Measurements from ENCODE around the gene CDK5RAP3.

The CDK5RAP3 gene

DNA sequence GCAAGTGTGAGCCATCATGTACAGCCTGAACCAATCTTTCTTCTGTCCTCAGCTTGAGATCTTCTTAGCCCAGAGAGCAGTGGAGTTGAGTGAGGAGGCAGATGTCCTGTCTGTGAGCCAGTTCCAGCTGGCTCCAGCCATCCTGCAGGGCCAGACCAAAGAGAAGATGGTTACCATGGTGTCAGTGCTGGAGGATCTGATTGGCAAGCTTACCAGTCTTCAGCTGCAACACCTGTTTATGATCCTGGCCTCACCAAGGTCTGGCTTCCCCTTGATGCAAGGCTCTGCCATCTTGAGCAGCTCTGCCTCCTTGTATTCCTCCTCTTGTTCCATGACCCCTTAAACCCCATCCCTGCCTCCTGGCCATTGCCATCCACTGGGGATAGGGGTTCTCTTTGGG, 9.6 kb downstream of the CDK5RAP3 start:
- H2AFZ ChIP-seq (ENCODE audit: insufficient read depth, low read length, poor library complexity), result no peak overlapping the region
- H3K79me1 ChIP-seq (ENCODE audit: low read length), result no peaks in the 10 kb centered on the region
- DNase-seq, result no peak
- no peak overlapping the region for H2BK12ac ChIP-seq (ENCODE audit: low read length)
- no peak overlapping the region for H3K4ac ChIP-seq (ENCODE audit: low read depth, low read length)
- no peak overlapping the region for H4K8ac ChIP-seq (ENCODE audit: low read depth, low read length)
- no peak overlapping the region for H4K91ac ChIP-seq (ENCODE audit: low read depth, low read length)
- H3K9ac ChIP-seq (ENCODE audit: low read length), result no peak overlapping the region
- H3K9me3 ChIP-seq (ENCODE audit: insufficient read depth, low read depth, low read length), result peaks cover 4% of the 10 kb centered on the region
- H2BK5ac ChIP-seq (ENCODE audit: low read depth, low read length, poor library complexity), result no peak overlapping the region
- no peak overlapping the region for H3K27ac ChIP-seq (ENCODE audit: low read depth, low read length)
- H2BK120ac ChIP-seq (ENCODE audit: insufficient read depth, low read length, poor library complexity), result no peak overlapping the region
- H4K12ac ChIP-seq (ENCODE audit: low read depth, low read length), result no peak overlapping the region
- no peak overlapping the region for H3K23ac ChIP-seq (ENCODE audit: low read length)
- H3K4me2 ChIP-seq (ENCODE audit: low read length), result no peak overlapping the region
- peaks cover 52 to 61% of the 10 kb centered on the region in 2 experiments for H3K36me3 ChIP-seq (ENCODE audit: control insufficient read depth in 1 of 2, insufficient read depth in 2 of 2, low read length in 2 of 2)
- H3K79me2 ChIP-seq (ENCODE audit: control insufficient read depth, insufficient read depth, low read length, poor library complexity), result no peaks in the 10 kb centered on the region
- H3K4me3 ChIP-seq (ENCODE audit: low read depth, low read length), result no peak overlapping the region
- no peaks in the 10 kb centered on the region for H3K4me1 ChIP-seq (ENCODE audit: control insufficient read depth in 1 of 2, insufficient read depth in 2 of 2, low read length in 2 of 2)
- no peak overlapping the region for H3K14ac ChIP-seq (ENCODE audit: low read length)
- no peak overlapping the region for H2AK5ac ChIP-seq (ENCODE audit: low read length)
- H3K18ac ChIP-seq (ENCODE audit: low read length), result no peak overlapping the region
- H3K27me3 ChIP-seq (ENCODE audit: insufficient read depth, low read length), result no peaks in the 10 kb centered on the region

DNA sequence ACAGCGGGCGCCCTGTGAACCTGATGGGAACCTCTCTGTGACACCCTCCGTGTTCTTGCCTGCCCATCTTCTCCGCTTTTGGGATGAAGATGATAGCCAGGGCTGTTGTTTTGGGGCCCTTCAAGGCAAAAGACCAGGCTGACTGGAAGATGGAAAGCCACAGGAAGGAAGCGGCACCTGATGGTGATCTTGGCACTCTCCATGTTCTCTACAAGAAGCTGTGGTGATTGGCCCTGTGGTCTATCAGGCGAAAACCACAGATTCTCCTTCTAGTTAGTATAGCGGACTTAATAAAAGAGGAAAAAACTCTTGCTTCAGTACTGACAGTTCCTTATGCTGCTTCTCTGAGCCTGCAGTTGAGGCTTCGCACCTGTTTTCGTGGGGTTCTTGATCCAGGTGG, 10.5 kb downstream of the CDK5RAP3 start:
- H3K23ac ChIP-seq (ENCODE audit: low read length), result no peak overlapping the region
- H3K79me1 ChIP-seq (ENCODE audit: low read length), result no peaks in the 10 kb centered on the region
- H3K27me3 ChIP-seq (ENCODE audit: insufficient read depth, low read length), result no peaks in the 10 kb centered on the region
- peaks cover 43 to 54% of the 10 kb centered on the region in 2 experiments for H3K36me3 ChIP-seq (ENCODE audit: control insufficient read depth in 1 of 2, insufficient read depth in 2 of 2, low read length in 2 of 2)
- H4K91ac ChIP-seq (ENCODE audit: low read depth, low read length), result no peak overlapping the region
- H2AFZ ChIP-seq (ENCODE audit: insufficient read depth, low read length, poor library complexity), result no peak overlapping the region
- H2BK12ac ChIP-seq (ENCODE audit: low read length), result no peak overlapping the region
- H2AK5ac ChIP-seq (ENCODE audit: low read length), result no peak overlapping the region
- WGBS (ENCODE audit: extremely low coverage, insufficient coverage, insufficient read length), result no CpG with 5 or more reads among the region's 9 CpGs
- no peak overlapping the region for H2BK120ac ChIP-seq (ENCODE audit: insufficient read depth, low read length, poor library complexity)
- H3K27ac ChIP-seq (ENCODE audit: low read depth, low read length), result no peak overlapping the region
- no peak for DNase-seq
- no peak overlapping the region for H4K8ac ChIP-seq (ENCODE audit: low read depth, low read length)
- H3K4me3 ChIP-seq (ENCODE audit: low read depth, low read length), result no peak overlapping the region
- no peaks in the 10 kb centered on the region for H3K79me2 ChIP-seq (ENCODE audit: control insufficient read depth, insufficient read depth, low read length, poor library complexity)
- H3K18ac ChIP-seq (ENCODE audit: low read length), result no peak overlapping the region
- H4K12ac ChIP-seq (ENCODE audit: low read depth, low read length), result no peak overlapping the region
- H3K4me2 ChIP-seq (ENCODE audit: low read length), result no peak overlapping the region
- peaks cover 3% of the 10 kb centered on the region for H3K9me3 ChIP-seq (ENCODE audit: insufficient read depth, low read depth, low read length)
- no peak overlapping the region for H3K9ac ChIP-seq (ENCODE audit: low read length)
- no peak overlapping the region for H3K4ac ChIP-seq (ENCODE audit: low read depth, low read length)
- H2BK5ac ChIP-seq (ENCODE audit: low read depth, low read length, poor library complexity), result no peak overlapping the region
- H3K14ac ChIP-seq (ENCODE audit: low read length), result no peak overlapping the region
- no peaks in the 10 kb centered on the region for H3K4me1 ChIP-seq (ENCODE audit: control insufficient read depth in 1 of 2, insufficient read depth in 2 of 2, low read length in 2 of 2)

DNA sequence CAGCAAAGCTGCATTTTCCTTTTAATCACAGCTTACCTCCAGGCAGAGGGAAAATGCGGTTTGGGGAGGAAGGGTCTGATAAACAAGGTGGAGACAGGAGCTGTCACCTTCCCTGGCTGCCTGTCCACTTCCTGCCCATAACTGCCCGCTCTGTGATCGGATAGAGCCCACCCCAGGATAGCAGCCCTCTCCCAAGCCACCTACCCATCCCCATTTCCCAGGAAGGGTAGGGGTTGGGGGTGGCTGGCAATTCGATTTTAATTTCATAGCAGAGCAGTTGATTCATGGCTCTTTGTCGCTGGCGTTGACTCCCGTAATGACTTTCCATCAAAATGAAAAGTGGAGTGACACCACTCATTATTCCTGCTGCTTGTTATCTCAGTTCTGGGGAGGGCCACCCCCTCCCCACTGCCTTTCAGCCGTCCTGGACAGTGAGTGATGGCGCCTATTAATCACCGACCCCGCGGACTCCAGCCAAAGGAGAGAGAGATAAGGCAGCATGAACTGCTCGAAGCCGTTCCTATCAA, 11.2 kb downstream of the CDK5RAP3 start:
- peaks cover 3% of the 10 kb centered on the region for H3K9me3 ChIP-seq (ENCODE audit: insufficient read depth, low read depth, low read length)
- H2AFZ ChIP-seq (ENCODE audit: insufficient read depth, low read length, poor library complexity), result no peak overlapping the region
- H3K14ac ChIP-seq (ENCODE audit: low read length), result no peak overlapping the region
- no peaks in the 10 kb centered on the region for H3K79me1 ChIP-seq (ENCODE audit: low read length)
- H3K79me2 ChIP-seq (ENCODE audit: control insufficient read depth, insufficient read depth, low read length, poor library complexity), result no peaks in the 10 kb centered on the region
- no peak overlapping the region for H3K9ac ChIP-seq (ENCODE audit: low read length)
- H4K8ac ChIP-seq (ENCODE audit: low read depth, low read length), result no peak overlapping the region
- no peak overlapping the region for H3K27ac ChIP-seq (ENCODE audit: low read depth, low read length)
- H3K23ac ChIP-seq (ENCODE audit: low read length), result no peak overlapping the region
- no peak overlapping the region for H3K4me2 ChIP-seq (ENCODE audit: low read length)
- H4K12ac ChIP-seq (ENCODE audit: low read depth, low read length), result no peak overlapping the region
- H2BK5ac ChIP-seq (ENCODE audit: low read depth, low read length, poor library complexity), result no peak overlapping the region
- H3K36me3 ChIP-seq (ENCODE audit: control insufficient read depth in 1 of 2, insufficient read depth in 2 of 2, low read length in 2 of 2), result peaks cover 41 to 50% of the 10 kb centered on the region in 2 experiments
- H3K18ac ChIP-seq (ENCODE audit: low read length), result no peak overlapping the region
- peak overlapping the region; percentile 10 for H3K4me3 ChIP-seq (ENCODE audit: low read depth, low read length)
- no peak overlapping the region for H2AK5ac ChIP-seq (ENCODE audit: low read length)
- no peak overlapping the region for H4K91ac ChIP-seq (ENCODE audit: low read depth, low read length)
- no peaks in the 10 kb centered on the region for H3K4me1 ChIP-seq (ENCODE audit: control insufficient read depth in 1 of 2, insufficient read depth in 2 of 2, low read length in 2 of 2)
- WGBS (ENCODE audit: extremely low coverage, insufficient coverage, insufficient read length), result no CpG with 5 or more reads among the region's 14 CpGs
- H3K4ac ChIP-seq (ENCODE audit: low read depth, low read length), result no peak overlapping the region
- no peaks in the 10 kb centered on the region for H3K27me3 ChIP-seq (ENCODE audit: insufficient read depth, low read length)
- no peak for DNase-seq
- no peak overlapping the region for H2BK120ac ChIP-seq (ENCODE audit: insufficient read depth, low read length, poor library complexity)
- H2BK12ac ChIP-seq (ENCODE audit: low read length), result no peak overlapping the region

DNA sequence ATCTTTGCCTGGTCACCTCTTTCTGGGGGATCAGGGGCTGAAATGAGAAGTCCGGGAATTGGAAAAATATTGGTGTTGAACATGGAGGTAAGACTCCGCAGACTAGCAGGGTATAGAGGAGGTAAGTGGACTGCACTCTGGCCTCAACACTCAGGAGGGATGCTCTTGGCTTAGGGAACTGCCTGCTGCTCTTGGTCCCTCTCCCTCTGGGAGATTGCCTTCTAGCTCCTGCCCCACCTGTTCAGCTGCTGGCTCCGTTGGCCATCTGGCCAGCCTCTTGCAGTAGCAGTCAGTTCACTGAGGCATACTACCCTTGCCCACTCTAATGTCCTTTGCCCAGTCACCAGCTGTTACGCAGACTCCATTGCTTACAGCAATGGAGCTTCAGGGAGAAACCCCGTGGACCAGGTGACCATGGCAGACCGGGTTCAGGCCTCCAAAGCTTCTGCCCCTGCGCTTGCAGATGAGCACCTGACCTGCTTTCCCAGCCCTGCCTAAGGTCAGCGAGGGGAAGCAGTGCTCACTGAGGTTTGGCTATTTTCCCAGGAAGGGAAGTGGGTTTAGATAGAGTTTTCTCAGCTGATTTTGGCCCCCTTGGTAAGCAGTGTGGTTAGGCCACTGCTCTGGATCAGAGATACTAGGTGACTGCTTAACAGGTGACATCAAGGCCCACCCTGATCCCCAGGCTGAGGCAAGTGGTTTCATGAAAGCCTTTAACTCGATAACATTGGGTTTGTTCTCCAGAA, 11.9 kb downstream of the CDK5RAP3 start:
- Histone ChIP-seq H3K4me2 (ENCODE audit: low read length) (no peak overlapping the region), H4K91ac (ENCODE audit: low read depth, low read length) (no peak overlapping the region), H3K79me2 (ENCODE audit: control insufficient read depth, insufficient read depth, low read length, poor library complexity) (no peaks in the 10 kb centered on the region), H3K18ac (ENCODE audit: low read length) (no peak overlapping the region), H2AFZ (ENCODE audit: insufficient read depth, low read length, poor library complexity) (no peak overlapping the region), H3K9me3 (ENCODE audit: insufficient read depth, low read depth, low read length) (peaks cover 3% of the 10 kb centered on the region), H3K79me1 (ENCODE audit: low read length) (no peaks in the 10 kb centered on the region), H3K27me3 (ENCODE audit: insufficient read depth, low read length) (no peaks in the 10 kb centered on the region), H2BK12ac (ENCODE audit: low read length) (no peak overlapping the region), H2BK5ac (ENCODE audit: low read depth, low read length, poor library complexity) (no peak overlapping the region), H2BK120ac (ENCODE audit: insufficient read depth, low read length, poor library complexity) (no peak overlapping the region), H3K4me3 (ENCODE audit: low read depth, low read length) (no peak overlapping the region), H4K8ac (ENCODE audit: low read depth, low read length) (no peak overlapping the region), H4K12ac (ENCODE audit: low read depth, low read length) (no peak overlapping the region), H3K9ac (ENCODE audit: low read length) (no peak overlapping the region), H3K27ac (ENCODE audit: low read depth, low read length) (no peak overlapping the region), H3K36me3 (ENCODE audit: control insufficient read depth in 1 of 2, insufficient read depth in 2 of 2, low read length in 2 of 2) (peaks cover 36 to 44% of the 10 kb centered on the region in 2 experiments), H3K4ac (ENCODE audit: low read depth, low read length) (no peak overlapping the region), H3K14ac (ENCODE audit: low read length) (no peak overlapping the region), H3K23ac (ENCODE audit: low read length) (no peak overlapping the region), H2AK5ac (ENCODE audit: low read length) (no peak overlapping the region), H3K4me1 (ENCODE audit: control insufficient read depth in 1 of 2, insufficient read depth in 2 of 2, low read length in 2 of 2) (no peaks in the 10 kb centered on the region)
- WGBS (ENCODE audit: extremely low coverage, insufficient coverage, insufficient read length), result no CpG with 5 or more reads among the region's 9 CpGs
- no peak for DNase-seq
